Dedifferentiated amniotic fluid mesenchymal stem cell (primary cell): ENCODE results near the gene PKN2.
"Not testable (repeated sequence)": the region's sequence is repeated elsewhere in the genome, so short reads cannot be mapped to it uniquely, and the experiment has no call there.

Experiments
- DNase-seq: peaks from one replicate; pipeline ENCODE4 v3.0.0-alpha.2; 2016; ENCODE audit errors: extremely low spot score

PKN2 gene

DNA sequence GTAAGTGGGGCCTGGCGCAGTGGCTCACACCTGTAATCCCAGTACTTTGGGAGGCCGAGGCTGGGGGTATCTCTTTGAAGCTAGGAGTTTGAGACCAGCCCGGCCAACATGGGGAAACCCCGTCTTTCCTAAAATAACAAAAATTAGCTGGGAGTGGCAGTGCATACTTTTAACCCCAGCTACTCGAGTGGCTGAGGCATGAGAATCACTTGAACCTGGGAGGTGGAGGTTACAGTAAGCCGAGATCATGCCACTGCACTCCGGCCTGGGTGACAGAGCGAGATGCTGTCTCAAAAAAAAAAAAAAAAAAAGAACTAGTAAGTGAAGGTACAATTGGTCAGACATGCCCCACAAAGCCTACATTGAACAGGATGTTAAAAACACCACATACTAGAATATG lies 196.6 kb downstream of the PKN2 start:
- DNase-seq = not testable (repeated sequence)

DNA sequence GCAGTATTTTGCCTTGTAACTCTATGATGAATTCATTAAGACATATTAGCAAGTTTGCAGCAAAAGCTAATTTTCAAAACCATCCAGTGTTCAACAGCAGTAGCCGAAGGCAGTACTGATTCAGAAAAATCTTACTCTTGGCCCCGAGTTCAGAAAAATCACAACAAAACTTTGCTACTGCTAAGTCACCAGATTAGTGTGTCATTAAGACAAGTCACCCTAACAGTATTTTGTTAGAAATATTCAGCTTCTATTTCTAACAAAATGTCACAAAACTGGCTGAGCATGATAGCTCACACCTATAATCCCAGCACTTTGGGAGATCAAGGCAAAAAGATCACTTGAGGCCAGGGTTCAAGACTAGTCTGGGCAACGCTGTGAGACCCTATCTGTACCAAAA lies 199.1 kb downstream of the PKN2 start:
- no peak for DNase-seq
